GM12801 (cell line): ENCODE measurements around the gene GBP6.

Experiments
- CTCF ChIP-seq: IDR thresholded peaks from one replicate; pipeline ENCODE4 v1.5.1; 2011; ENCODE audit warnings: control low read depth; ENCODE audit not compliant: insufficient read length; ENCODE audit errors: extremely low read depth

The GBP6 gene

GRCh38 chr1:89358287-89358893 lies 5.5 kb upstream of the GBP6 start:
- no peak for TF ChIP-seq CTCF

DNA sequence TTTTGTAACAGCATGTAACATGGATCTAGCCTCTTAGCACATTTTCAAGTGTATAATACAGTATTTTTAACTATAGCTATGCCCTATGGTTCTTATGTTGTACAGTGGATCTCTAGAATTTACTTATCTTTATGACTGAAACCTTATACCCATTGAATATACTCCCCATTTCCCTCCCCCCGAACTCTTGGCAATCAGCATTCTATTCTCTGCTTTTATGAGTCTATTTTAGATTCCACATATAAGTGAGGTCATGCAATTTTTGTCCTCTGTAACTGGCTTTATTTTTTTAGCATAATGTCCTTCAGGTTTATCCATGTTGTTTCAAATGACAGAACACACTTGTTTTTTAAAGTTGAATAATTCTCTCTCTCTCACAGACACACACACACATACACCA lies 3.1 kb upstream of the GBP6 start:
- no peak for TF ChIP-seq CTCF

GRCh38 chr1:89361681-89362080 lies 2.2 kb upstream of the GBP6 start:
- TF ChIP-seq CTCF, result no peak

- no peak for TF ChIP-seq CTCF
These were observed 663 bp upstream of the GBP6 start for GRCh38 chr1:89363196-89363595.

DNA sequence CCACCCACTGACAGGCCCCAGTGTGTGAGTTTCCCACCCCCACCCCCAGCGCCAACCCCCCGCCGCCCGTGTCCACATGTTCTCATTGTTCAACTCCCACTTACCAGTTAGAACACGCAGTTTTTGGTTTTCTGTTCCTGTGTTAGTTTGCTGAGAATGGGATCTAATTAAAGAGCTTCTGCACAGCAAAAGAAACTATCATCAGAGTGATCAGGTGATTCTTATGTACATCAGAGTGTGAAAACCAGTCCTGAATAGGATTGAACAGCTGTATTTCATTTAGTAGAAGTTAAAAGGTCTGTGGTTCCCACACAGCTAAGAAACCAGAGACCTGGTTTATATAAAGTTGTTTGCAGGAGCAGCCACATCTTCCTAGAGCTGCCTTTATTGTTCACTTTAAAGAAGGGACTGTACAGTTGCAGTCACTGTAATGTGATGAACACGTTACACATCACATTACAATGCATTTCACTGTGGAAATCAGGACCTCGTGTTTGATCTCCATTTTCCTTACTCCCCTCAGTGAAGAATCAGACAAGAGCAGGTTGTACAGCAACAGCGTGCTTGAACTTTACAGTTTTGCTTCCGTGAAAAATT lies 1.2 kb downstream of the GBP6 start:
- no peak for TF ChIP-seq CTCF

DNA sequence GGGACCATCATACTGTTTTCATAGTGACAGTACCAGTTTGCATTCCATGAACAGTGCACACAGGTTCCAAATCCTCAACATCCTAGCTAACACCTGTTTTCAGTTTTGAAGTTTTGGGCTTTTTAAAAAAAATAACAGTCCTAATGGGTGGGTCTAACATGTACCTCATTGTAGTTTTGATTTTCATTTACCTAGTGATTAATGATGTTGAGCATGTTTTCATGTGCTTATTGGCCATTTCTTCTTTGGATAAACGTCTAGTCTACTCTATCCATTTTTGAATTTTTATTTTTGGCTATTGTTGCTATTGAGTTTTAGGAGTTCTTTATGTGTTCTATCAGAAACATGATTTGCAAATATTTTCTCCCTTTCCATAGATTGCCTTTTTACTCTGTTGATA lies 3.4 kb downstream of the GBP6 start:
- no peak for TF ChIP-seq CTCF

DNA sequence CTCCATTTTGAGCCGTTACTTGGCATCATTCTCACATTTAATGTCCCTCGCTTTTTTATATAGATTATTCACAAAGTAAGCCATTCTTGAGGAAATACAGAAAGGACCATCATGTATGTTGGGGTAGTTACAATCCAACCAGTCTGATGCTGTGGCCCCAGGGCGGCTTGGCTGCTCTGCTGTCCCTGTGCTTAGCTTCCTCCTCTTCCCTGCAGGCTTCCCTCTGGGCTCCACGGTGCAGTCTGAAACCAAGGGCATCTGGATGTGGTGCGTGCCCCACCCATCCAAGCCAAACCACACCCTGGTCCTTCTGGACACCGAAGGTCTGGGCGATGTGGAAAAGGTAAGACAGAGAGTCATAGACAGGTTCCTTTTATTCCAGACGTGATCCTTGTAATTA lies 5.5 kb downstream of the GBP6 start:
- no peak for TF ChIP-seq CTCF

- TF ChIP-seq CTCF, result no peak
These were observed 14.1 kb downstream of the GBP6 start for GRCh38 chr1:89378001-89378400.
